ENCODE measurements around the gene CAP1.

Gene CAP1

DNA sequence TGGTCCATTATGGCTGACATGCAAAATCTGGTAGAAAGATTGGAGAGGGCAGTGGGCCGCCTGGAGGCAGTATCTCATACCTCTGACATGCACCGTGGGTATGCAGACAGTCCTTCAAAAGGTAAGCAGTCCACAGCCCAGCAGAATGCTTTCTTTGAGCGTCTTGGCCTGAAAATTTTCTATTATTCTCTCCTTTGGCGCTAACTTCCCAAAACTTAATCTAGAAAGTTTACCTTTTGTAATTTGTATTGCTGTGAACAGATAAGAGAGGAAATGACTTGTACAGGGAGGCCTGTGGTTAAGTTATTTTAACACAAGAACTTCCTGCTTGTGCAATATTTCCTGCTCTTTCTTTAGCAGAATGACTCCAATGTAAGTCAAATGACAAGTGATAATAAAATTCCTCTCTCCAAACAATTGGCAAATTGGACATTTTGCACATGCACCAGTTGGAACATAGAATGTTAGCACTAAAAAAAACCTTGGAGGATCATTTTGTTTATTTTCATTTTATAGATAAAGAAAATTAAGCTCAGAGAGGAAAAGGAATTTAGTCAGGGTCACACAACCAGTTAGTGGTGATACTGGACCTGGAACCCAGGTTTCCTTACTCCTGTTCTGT lies 18.9 kb downstream of the CAP1 start:
- DNase-seq = peak; percentile 55

DNA sequence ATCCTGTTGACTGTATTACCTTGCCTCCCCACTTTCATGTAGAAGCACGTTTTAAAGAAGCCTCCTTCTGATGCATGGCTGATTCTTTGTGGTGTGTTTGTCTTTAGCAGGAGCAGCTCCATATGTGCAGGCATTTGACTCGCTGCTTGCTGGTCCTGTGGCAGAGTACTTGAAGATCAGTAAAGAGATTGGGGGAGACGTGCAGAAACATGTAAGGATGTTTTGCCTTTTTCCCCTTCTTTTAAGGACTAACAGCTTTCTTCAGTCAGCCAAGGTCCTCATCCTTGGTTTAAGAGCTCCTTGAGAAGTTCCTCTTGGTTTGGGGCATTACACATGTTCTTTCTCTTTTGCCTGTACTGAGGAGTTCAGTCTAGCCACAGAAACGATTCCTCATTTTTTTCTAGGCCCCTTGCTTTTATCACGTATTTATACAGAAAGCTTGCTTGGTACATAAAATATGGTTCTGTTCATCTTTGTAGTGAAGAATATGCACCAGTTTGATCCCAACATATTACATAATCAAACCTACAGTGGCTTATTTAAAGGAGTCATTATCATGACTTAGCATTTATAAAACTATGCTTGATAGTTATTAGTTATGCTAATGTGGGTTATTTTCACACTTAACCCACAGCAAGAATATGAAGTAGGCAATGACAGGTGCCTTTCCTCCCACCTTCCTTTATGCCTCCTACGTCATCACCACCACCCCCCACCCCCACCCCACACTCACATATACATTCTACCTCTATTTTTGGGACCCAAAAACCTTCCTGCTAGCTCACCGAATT lies 19.6 kb downstream of the CAP1 start:
- peak; percentile 39 for DNase-seq

DNA sequence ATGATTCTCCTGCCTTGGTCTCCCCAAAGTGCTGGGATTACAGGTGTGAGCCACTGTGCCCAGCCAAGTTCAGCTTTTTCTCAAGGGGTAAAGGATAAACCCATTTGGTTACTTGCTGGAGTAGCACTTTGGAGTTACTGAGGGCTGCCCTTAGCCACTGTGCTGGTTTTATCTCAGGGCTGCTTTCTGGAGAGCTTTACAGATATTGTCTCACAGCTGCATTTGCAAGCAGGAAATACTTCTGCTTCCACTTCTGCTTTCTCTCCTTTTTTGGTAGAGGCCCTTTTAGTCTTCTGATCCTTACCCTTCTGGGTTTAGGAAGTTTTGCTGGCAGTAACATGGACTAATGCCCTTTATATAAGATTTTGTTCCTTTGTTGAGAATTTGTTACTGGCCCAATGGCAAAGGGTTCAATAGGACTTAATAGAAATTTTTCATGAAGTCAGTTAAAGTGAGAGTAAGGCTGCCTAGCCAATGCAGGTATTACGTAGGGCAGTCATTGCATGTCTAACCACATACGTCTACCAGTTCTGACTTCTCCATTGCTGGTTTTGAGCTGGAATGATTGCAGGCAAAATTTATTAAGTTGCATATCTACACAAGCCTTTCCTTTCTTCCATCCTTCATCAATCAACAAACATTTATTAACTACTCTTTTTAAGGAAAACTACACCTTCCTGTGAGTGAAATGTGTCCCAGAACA lies 24.4 kb downstream of the CAP1 start:
- no peak for DNase-seq

DNA sequence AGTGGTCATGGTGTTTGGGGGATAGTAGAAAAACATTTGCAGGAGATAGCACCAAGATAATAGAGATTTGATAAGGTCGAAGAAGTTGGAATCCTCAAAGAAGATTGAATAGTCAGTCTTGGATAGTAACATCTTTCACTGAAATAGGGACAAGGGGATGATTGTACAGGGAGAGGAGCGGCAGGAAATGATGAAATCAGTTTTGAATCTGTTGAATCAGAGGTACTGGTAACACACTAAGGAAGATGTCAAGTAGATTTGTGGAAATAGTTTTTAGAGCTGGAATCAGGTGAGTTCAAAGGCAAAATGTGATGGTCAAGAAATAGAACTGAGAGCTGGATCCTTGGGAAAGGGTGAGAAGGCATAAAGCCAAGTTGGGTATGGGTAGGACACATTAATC lies 26.5 kb downstream of the CAP1 start:
- no peak for DNase-seq

DNA sequence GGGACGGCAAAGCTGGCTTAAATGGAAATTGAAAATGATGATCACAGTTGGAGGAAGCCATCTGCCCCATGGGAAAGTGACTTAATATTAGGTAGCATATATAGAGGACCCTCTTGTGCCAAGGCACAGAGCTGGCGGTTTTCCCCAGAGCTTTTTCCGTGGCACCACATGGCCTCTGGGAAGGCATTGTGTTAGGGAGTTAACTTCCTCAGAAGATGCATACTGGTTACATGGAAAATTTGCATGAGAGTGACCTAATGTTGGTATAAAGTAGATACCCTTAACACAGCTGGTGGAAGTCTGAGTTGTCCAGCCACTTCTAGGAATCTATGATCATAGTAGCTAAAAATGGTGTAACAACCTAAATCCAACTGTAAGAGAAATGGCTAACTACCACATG lies 27.3 kb downstream of the CAP1 start:
- DNase-seq = no peak

DNA sequence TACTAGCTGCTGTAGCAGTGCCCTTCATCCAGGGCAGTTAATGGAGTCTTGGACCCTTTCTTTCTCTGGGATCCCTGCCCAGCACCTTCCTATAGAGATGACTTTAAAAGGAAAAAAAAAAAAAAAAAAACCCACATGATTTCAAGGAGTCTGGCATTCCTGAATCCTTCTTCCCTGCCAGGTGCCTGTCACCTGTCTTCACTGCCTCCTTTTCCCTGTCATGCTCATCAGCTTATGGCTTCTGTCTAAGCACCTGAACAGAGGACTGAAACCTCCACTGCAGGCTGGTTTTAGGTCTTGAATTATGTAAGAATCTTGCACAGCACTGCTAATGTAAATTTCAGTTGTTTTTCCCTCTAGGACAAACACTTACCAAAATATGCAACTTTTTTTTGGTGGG lies 31.6 kb downstream of the CAP1 start:
- DNase-seq = no peak

DNA sequence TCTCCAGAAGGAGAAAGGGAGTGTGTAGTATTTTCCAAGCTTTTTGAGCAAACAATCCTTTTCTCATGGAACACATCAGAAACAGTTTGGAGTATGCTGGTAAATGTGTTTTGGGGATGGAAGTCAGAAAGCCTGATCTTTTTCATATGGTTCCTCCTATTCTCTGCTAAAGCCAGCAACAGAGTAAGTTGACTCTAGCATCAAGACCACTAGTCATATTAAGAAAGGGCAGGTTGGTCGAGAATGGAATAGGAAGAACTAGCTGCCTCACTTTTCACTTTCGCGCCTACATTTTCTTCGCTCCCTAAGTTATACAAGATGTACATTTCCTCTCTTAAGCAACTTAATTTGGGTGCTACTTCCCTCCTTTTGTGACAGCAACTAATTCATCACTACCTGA lies 32.5 kb downstream of the CAP1 start:
- DNase-seq = no peak

DNA sequence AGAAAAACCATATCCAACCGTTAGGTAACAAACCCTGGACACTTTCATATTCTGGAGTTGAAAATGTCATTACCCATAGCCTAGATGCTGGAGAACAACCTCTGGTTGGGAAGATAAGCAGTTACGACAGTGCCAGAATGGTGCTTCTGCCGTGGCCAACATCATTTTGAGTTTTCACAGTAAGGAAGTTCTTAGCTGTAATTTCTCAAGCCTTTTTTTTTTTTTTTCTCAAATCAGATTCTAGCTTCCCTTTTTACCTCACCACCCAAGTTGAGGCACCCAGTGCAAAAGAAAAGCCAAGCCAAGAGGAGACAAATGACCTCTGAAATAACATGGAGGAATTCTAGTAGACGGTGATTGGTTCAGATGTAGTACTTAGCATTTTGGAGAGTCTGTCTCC lies 34.7 kb downstream of the CAP1 start:
- DNase-seq = no peak

DNA sequence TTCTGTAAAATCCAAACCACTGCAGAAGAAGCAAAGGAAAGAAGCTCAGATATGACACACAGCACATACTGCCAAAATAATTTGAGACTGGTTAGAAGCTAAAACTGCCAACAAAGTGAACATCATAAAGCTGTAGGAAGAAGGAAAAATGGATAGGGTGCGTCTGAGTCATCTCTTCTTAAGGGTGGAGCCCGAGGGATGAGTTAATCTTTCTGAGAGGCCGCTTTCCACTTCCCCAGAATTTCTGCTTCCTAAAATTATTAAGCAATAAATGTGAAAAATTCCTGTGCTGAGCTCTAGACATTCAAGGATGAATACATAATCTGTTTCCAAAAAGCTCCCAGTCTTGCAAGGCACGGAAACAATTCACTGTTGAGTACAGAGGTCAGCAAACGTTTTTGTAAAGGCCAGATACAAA lies 36.4 kb downstream of the CAP1 start:
- DNase-seq = no peak

DNA sequence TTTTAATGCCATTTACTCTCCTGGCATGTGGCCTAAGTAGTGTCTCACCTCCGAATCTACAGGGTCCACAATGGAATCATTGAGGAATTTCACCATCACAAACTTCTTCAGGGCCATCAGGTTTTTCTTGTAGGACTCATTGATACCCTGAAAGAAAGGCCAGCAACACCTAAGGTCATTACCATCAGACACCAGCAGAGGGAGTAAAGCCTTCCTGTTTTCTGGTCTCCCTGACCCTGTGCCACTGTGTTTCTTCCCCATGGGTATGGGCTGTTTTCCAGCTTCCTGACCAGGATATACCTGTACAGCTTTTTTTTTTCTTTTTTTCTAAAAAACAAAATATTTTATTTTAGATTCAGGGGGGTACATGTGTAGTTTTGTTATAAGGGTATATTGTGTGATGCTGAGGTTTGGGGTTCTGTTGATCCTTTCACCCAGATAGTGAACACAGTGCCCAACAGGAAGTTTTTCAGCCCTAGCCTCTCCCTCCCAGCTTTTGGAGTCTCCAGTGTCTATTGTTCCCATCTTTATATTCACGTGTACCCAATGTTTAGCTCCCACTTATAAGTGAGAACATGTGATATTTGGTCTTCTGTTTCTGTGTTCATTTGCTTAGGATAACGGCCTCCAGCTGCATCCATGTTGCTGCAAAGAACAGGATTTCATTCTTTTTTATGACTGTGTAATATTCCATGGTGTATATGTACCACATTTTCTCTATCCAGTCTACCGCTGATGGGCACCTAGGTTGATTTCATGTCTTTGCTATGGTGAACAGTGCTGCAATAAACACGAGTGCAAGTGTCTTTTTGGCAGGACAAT lies 38.2 kb downstream of the CAP1 start:
- peak; percentile 73 for DNase-seq

DNA sequence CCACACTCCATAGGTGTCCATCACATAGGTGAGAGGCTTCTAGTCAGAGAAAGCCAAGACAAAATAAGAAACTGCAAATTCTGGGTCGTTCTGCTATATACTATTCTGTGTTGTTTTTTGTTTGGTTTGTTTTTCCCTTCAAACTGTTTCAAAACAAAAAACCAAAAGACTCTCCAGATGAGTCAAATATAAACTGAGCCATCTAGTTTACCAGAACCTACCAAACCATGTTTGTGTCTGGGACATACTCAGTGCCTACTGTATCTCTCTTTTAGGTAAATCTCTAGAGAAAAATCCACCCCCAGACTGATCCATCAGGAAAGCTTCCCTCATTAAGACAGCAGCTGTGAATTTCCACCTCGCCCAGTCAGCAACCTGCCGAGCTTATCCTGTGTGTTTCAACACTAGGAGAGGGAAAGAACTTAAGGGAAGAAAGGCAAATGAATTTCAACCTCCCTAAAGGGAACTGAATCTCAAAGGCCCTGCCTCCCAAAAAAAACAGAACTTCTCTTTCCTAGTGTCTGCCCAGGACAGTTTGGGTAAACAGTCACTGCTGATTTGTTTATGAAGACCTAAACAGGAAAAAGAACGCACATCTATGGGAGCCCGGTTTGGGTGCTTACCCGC lies 39.4 kb downstream of the CAP1 start:
- DNase-seq = no peak

DNA sequence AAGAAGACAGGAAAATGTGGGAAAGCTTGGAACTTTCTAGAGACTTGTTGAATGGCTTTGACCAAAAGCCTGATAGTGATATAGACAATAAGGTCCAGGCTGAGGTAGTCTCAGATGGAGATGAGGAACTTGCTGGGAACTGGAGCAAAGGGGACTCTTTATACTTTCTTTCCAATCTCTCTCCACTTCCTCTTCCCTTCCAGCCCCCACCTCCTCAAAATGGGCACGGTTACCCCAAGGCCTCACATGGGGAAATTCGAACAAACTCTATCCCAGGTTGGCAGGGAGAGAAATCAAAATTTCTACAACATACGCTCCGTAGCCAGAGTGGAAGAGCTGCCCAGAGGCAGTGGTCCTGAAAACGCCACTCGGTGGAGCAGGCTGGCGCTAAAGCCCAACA lies 41.3 kb downstream of the CAP1 start:
- no peak for DNase-seq

DNA sequence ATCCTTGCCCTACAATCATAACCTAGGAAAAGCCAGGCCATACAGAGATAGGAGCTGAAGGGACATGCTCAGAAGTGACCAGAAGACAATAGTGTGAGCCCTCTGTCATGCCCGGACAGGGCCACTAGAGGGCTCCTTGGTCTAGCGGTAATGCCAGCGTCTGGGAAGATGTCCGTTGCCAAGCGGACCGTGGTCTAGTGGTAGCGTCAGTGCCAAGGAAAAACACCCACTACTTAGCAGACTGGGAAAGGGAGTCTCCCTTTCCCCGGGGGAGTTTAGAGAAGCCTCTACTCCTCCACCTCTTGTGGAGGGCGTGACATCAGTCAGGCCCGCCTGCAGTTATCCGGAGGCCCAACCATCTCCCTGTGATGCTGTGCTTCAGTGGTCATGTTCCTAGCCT lies 44.2 kb downstream of the CAP1 start:
- DNase-seq = peak; percentile 47

DNA sequence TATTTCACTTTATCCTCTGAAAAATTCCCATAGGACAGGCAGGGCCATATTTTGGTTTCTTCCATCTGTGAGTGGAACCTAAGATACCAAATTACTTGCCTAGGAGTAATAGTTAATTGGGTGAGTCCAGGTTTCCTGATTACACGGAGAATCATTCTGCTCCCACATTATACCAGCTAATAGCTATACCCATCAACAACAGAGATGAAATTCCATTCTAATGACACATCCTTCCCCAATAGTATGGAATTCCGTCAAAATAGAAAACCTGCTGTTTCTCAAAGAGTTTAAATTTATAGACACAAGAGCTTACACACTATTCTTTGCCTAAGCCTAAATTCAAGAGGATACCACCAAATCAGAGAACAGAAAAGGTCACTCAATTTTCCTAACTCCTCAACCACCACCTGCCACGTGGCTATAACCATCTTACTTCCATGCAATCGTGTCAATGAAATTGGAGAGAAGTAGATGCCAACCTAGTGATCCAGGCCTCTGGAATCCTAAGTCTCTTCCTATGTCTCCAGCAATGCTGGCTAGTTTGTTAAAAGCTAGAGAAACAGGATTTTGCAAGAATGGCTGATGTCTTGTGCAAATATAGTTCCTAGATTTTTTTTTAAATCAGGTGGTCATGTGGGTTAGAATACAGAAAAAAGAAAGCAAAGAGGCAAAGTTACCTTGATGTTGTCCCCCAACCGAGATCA lies 50.3 kb downstream of the CAP1 start:
- no peak for DNase-seq

DNA sequence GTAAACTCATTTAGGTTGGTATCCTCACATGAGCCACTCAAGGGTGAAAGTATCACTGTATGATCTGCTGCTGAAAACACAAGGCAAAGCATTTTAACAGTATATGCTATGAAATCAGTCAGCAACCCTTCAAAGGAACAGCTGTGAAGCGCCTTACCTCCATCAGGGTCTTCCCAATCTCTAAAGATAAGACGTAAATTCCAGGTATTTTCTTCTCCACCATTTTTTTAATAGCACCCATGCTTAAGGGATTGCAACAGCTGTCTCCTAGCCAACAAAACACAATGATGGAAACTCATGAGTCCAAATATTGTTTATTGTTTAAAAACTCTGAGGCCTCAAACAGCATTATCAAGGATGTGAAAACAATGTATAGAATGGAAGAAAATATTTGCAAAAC lies 51.7 kb downstream of the CAP1 start:
- DNase-seq = no peak

DNA sequence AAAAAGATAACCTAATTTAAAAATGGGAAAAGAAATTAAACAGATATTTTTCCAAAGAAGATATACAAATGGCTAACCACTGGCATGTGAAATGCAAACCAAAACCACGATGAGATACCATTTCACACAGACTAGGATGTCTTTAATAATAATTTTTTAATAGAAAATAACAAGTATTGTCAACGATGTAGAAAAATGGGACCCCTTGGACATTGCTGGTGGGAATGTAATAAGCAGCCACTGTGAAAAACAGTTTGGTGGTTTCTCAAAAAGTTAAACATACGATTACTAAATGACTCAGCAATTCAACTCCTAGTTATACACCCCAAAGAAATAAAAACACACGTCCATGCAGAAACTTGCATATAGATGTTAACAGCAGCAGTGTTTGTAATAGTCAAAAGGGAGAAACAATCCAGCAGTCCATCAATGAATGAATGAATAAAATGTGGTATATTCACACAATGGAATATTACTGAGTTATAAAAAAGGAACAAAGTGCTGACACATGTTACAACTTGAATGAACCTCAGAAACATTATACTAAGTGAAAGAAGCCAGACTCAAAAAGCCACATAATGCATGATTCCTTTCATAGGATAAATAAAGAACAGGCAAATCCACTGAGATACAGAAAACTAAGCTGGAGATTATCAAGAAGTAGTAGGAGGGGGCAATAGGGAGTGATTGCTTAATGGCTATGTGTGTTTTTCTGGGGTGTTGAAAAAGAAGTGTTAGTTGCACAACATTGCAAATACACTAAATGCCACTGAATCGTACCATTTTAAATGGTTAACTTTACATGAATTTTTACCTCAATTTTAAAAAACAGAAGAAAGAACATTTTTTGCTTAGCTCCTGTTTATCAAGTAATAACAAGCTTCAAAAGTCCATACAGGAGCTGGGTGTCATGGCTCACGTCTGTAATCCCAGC lies 52.4 kb downstream of the CAP1 start:
- no peak for DNase-seq

DNA sequence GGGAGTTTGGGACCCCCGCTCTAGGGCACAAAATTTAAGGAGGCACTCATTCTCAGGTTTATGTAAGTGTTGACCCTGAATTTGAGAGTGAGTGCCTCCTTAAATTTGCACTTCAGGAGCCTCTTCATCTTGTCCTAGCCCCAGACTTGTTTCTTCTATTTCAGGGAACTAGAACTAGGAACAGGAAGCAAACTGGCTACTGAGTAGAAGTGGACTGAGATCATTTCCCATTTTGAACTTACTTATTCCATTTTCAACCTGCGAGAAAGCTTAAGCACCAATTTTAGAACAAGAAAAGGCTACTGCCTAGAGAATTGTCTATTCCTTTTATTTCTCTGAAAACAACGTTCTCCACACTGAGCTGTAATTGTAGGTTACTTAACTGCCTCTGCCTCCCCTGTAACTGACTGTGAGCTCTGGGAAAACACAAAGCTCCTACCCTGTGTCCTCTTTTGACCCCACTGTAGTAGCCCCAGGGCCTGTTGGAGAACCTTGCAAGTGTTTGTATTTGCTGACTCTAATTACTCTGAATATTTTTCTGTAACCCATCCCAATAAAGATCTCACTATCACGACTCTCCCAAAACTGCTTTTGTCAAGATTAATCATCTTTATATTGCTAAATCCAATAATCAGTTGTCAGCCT lies 54.1 kb downstream of the CAP1 start:
- DNase-seq = no peak

DNA sequence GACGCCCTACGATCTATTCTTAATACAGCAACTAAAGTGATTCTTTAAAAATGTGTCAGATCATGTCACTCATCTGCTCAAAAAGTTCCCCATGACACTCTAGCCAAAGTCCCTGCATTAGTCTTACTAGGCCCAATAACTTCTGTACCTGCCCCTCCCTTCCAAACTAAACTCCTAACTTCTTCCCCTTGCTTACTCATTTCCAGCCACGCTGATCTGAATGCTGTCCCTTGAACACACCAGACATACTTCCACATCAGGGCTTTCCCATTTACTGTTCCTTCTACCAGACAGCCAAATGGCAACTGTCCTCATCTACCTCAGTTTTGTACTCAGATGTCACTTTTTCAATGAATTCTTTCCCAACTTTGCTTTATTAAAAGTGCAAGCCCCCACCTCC lies 55.3 kb downstream of the CAP1 start:
- DNase-seq = no peak

DNA sequence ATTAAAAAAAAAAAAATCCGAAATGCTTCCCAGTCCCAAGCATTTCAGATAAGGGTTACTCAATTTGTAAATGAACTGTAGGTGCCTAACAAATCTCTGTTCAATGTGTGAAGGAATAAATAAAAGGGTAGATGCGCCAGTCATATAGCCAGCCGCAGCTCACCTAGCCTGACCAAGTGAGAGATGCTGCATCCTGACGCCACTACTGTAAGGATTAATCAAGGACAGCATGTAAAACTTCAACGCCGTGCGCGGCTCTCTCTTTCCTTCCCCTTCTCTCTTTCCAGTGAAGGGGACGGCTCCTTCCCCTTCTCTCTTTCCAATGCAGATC lies 56.1 kb downstream of the CAP1 start:
- no peak for DNase-seq

DNA sequence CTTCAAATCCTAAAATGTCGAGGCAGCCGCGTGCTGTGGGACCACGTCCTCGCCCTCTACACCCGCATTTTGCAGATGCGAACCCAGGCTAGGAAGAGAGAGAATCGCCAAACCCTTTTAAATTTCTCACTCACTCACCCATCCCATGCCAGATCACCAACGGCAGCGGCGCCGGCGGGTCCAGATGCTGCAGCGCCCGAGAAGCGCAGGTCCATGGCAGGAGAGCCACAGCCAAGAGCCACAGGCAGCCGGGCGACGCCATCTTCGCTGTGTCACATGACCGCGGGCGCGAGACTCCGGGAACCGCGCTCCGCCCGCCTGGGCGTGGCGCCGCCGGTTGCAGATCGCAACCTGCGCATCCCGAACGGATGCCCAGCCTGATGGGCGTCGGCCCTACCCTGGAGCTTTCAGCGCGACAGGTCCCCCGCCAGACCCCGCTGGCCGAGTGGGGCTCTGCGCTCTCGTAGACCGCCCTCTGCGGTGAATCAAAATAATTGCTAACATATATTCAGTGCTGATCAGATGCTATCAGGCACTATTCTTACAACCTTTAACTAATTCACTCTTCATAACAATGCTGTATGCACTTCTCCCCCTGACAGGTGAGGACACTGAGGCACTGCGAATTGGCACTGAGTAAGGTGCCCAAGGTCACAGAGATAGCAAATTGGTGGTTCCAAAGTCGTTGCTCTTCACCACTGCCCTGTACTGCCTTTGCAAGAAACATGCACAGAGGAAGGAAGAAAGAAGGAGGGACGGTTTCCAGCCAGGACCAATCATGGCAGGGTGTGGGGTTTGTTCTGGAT lies 56.7 kb downstream of the CAP1 start, which contains the start of gene PPT1:
PPT1 (minus strand) TSS at position 276 of the 806 bp plus-strand sequence; CDS start at position 262, 14 bp downstream.
- peak; percentile 76 for DNase-seq
